ENCODE results near the gene DOCK11.
A peak's percentile ranks its signal among the peaks of the same experiment; 100 is the strongest.

Gene DOCK11

GRCh38 chrX:118508635-118509034, 13.0 kb downstream of the DOCK11 start:
- H3K27ac Mint-ChIP-seq, result no peak overlapping the region
- no peaks in the 10 kb centered on the region for H3K27me3 Mint-ChIP-seq
- no peaks in the 10 kb centered on the region for H3K9me3 Mint-ChIP-seq
- DNase-seq (ENCODE audit: low spot score in 2 of 2) (no peak), ATAC-seq (ENCODE audit: low read depth) (no peak)
- H3K36me3 Mint-ChIP-seq, result peaks cover 11% of the 10 kb centered on the region
- peaks cover 22% of the 10 kb centered on the region for H3K4me1 Mint-ChIP-seq
- no peak overlapping the region for H3K4me3 Mint-ChIP-seq

DNA sequence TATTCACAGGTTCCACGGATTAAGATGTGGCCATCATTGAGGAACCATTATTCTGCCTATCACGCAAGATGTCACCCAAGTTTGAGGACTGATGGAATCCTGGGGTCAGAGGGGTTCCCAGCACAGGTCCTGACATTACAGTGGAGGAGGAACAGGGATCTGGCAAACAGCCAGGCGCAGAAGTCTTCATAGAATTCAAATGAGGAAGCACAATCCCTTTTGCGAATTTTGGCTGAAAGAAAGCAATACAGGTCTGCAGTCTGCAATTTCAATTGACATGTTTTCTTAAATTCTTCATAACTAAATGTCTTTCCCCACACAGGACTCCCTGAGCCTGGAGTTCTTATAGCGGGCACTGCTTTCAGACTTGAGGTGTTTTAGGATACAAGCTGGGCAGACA, 14.5 kb downstream of the DOCK11 start:
- ATAC-seq (ENCODE audit: low read depth) (no peak), DNase-seq (ENCODE audit: low spot score in 2 of 2) (no peak)
- Mint-ChIP-seq H3K4me1 (peaks cover 20% of the 10 kb centered on the region), H3K27ac (peak overlapping the region; percentile 86), H3K36me3 (peaks cover 20% of the 10 kb centered on the region), H3K27me3 (no peaks in the 10 kb centered on the region), H3K9me3 (no peaks in the 10 kb centered on the region), H3K4me3 (no peak overlapping the region)

- ATAC-seq (ENCODE audit: low read depth) (no peak), DNase-seq (ENCODE audit: low spot score in 2 of 2) (no peak)
- Mint-ChIP-seq H3K4me3 (no peak overlapping the region), H3K4me1 (peaks cover 22% of the 10 kb centered on the region), H3K27ac (peak overlapping the region; percentile 74), H3K36me3 (peaks cover 21% of the 10 kb centered on the region), H3K27me3 (no peaks in the 10 kb centered on the region), H3K9me3 (no peaks in the 10 kb centered on the region)
Measured at GRCh38 chrX:118513120-118513898, 17.7 kb downstream of the DOCK11 start.

GRCh38 chrX:118519411-118520215, 24.0 kb downstream of the DOCK11 start:
- Mint-ChIP-seq H3K27ac (peak overlapping the region; percentile 38), H3K27me3 (no peaks in the 10 kb centered on the region)
- peak; percentile 34 for ATAC-seq (ENCODE audit: low read depth)

GRCh38 chrX:118520216-118521206, 24.9 kb downstream of the DOCK11 start:
- Mint-ChIP-seq H3K9me3 (no peaks in the 10 kb centered on the region), H3K27me3 (no peaks in the 10 kb centered on the region), H3K4me3 (no peak overlapping the region), H3K27ac (peak overlapping the region; percentile 97), H3K4me1 (peaks cover 31% of the 10 kb centered on the region), H3K36me3 (peaks cover 7% of the 10 kb centered on the region)
- no peak for ATAC-seq (ENCODE audit: low read depth)
- DNase-seq (ENCODE audit: low spot score in 2 of 2), result no peak

More at GRCh38 chrX:118519411-118520215, 24.0 kb downstream of the DOCK11 start:
- DNase-seq (ENCODE audit: low spot score in 2 of 2), result no peak
- Mint-ChIP-seq H3K9me3 (no peaks in the 10 kb centered on the region), H3K4me3 (no peak overlapping the region), H3K4me1 (peaks cover 28% of the 10 kb centered on the region), H3K36me3 (peaks cover 11% of the 10 kb centered on the region)

DNA sequence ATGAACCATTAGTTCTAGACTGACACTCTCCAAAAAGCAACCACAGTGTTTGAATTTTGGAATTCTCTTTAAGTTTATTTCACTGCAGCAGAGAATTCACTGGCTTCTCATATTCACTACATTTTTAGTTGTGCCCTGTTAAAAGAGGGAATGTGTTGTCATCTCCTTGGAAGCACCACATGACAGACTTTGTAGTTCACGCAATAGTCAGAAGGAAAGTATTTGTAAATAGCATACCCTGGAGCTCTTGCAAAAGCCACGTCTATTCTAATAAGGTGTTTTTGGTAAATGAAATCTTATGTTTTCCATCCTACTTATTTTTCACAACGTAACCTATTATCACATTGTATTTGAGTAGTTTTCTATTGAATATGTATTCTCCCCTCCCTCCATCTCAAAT, 25.8 kb downstream of the DOCK11 start:
- DNase-seq (ENCODE audit: low spot score in 2 of 2) (no peak), ATAC-seq (ENCODE audit: low read depth) (no peak)
- Mint-ChIP-seq H3K27me3 (no peaks in the 10 kb centered on the region), H3K4me3 (no peak overlapping the region), H3K9me3 (no peaks in the 10 kb centered on the region), H3K27ac (peak overlapping the region; percentile 31), H3K4me1 (peaks cover 35% of the 10 kb centered on the region), H3K36me3 (peaks cover 6% of the 10 kb centered on the region)

DNA sequence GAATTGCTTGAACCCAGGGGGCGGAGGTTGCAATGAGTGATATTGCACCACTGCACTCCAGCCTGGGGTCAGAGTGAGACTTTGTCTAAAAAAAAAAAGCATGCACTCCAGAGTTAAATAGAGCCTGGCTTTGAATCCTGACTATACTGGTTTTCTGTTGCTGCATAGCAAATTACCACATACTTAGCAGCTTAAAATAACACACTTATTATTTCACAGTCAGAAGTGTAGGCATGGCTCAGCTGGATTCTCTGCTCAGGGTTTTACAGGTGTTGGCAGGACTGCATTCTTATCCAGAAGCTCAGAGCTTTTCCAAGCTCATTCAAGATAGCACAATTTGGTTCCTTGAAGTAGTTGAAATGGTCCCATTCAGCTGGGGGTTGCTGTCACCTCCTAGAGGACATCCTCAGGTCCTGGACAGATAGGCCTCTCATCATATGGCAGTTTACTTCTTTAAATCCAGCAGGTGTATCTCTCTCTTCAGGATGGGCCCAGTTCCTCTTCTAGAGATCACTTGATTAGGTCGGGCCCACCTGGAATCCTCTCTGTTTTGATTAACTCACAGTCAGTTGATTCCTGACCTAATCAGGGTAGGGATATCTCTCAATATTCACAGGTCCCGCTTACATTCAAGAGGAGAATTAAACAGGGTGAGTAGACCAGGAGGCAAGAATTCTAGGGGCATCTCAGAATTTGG, 26.8 kb downstream of the DOCK11 start:
- Mint-ChIP-seq H3K27me3 (no peaks in the 10 kb centered on the region), H3K4me1 (peaks cover 40% of the 10 kb centered on the region), H3K36me3 (peaks cover 6% of the 10 kb centered on the region), H3K9me3 (no peaks in the 10 kb centered on the region), H3K27ac (peak overlapping the region; percentile 91), H3K4me3 (no peak overlapping the region)
- ATAC-seq (ENCODE audit: low read depth) (no peak), DNase-seq (ENCODE audit: low spot score in 2 of 2) (no peak)

DNA sequence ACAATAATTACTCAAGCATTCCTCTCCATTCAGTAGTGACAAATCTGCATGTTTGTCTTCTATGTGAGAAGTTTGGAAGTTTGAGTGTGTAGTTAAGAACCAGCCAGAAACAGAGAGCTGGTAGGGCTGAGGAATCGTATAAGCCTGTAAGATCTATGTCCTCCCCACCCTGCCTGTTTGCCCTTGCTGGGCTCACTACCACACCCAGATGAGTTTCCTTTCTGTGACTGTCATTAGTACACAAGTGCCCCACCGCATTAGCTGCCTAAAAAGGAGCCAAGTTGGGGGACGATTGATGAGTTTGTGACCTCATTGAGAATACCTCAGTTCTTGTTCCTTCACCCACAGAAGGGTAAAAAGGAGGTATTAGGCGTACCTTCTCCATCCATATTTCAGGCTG, 28.3 kb downstream of the DOCK11 start:
- Mint-ChIP-seq H3K27me3 (no peaks in the 10 kb centered on the region), H3K4me3 (peak overlapping the region; percentile 58), H3K4me1 (peaks cover 45% of the 10 kb centered on the region), H3K9me3 (no peaks in the 10 kb centered on the region), H3K36me3 (peaks cover 6% of the 10 kb centered on the region), H3K27ac (peak overlapping the region; percentile 91)
- DNase-seq (ENCODE audit: low spot score in 2 of 2), result no peak
- peak; percentile 60 for ATAC-seq (ENCODE audit: low read depth)

- Mint-ChIP-seq H3K27ac (peak overlapping the region; percentile 91), H3K36me3 (peaks cover 6% of the 10 kb centered on the region), H3K27me3 (no peaks in the 10 kb centered on the region), H3K4me1 (peaks cover 48% of the 10 kb centered on the region), H3K9me3 (no peaks in the 10 kb centered on the region), H3K4me3 (no peak overlapping the region)
- ATAC-seq (ENCODE audit: low read depth) (no peak), DNase-seq (ENCODE audit: low spot score in 2 of 2) (no peak)
Measured at GRCh38 chrX:118524344-118524743, 28.7 kb downstream of the DOCK11 start.

DNA sequence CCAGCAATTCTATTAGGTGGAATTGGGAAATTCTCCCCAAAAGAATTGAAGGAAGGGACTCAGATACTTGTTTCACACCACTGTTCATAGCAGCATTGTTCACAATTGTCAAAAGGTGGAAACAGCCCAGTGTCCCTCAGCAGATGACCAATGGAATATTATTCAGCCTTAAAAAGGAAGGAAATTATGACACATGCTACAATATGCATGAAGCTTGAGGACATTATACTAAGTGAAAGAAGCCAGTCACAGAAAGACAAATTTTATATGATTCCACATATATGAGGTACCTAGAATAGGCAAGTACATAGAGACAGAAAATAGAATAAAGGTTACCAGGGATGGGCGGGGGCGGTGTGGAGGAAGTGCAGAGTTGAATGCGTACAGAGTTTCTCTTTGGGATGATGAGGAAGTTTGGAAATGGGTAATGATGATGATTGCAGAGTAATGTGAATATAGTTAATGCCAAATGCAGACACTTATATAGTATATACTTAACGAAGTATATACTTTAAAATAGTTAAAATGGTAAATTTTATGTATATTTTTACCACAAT, 29.6 kb downstream of the DOCK11 start:
- no peak overlapping the region for H3K4me3 Mint-ChIP-seq

DNA sequence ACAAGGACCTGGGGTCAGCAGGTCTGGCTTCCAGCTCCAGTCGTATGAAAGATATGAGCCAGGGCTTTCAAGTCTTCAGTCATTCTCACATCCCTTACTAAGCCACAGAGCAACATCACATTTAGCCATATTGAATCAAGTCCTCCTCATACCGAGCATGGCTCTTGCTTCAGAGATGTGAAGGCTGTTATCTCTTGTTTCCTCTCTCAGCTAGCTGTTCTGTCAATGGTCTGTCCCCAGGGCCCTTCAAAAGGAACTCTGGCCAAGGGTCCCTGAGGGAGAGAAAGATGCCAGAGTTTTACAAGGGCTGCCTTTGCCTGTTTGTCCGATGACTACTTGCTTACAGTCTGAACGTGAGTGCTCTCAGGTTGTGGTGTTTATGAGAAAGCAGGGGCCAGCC, 30.5 kb downstream of the DOCK11 start:
- DNase-seq (ENCODE audit: low spot score in 2 of 2), result no peak

More for the DNA sequence above, 29.6 kb downstream of the DOCK11 start:
- DNase-seq (ENCODE audit: low spot score in 2 of 2) (no peak), ATAC-seq (ENCODE audit: low read depth) (no peak)
- Mint-ChIP-seq H3K27ac (peak overlapping the region; percentile 91), H3K4me1 (peaks cover 53% of the 10 kb centered on the region), H3K36me3 (peaks cover 7% of the 10 kb centered on the region), H3K9me3 (no peaks in the 10 kb centered on the region), H3K27me3 (no peaks in the 10 kb centered on the region)

GRCh38 chrX:118528071-118528737, 32.6 kb downstream of the DOCK11 start:
- ATAC-seq (ENCODE audit: low read depth), result peak; percentile 76
- Mint-ChIP-seq H3K27ac (peak overlapping the region; percentile 97), H3K9me3 (no peaks in the 10 kb centered on the region), H3K36me3 (peaks cover 7% of the 10 kb centered on the region), H3K27me3 (no peaks in the 10 kb centered on the region), H3K4me1 (peaks cover 56% of the 10 kb centered on the region), H3K4me3 (peak overlapping the region; percentile 99)
- peak; percentile 23 to 24 for DNase-seq (ENCODE audit: low spot score in 2 of 2)

More for the DNA sequence above, 30.5 kb downstream of the DOCK11 start:
- Mint-ChIP-seq H3K36me3 (peaks cover 4% of the 10 kb centered on the region), H3K9me3 (no peaks in the 10 kb centered on the region), H3K4me1 (peaks cover 58% of the 10 kb centered on the region), H3K27me3 (no peaks in the 10 kb centered on the region), H3K27ac (peak overlapping the region; percentile 97), H3K4me3 (no peak overlapping the region)
- no peak for ATAC-seq (ENCODE audit: low read depth)
